K562 (cell line): ENCODE data around the gene GCHFR. TPM values are rescaled to one million over a fixed set of nuclear protein-coding genes. Genes with fewer than 3 reads are reported as not detected.

Source experiments
- ATF1 ChIP-seq, 2 experiments: fragments of 450-650 bp in 1 of 2; IDR thresholded peaks; 2 replicates each; pipeline ENCODE4 v1.6.1; 2016; ENCODE audit warnings: missing compliant biosample characterization in 1 of 2, missing genetic modification characterization in 1 of 2
- BRF2 ChIP-seq: IDR thresholded peaks from 3 replicates; pipeline ENCODE4 v1.6.1; 2011; ENCODE audit warnings: borderline replicate concordance, mild to moderate bottlenecking; ENCODE audit not compliant: insufficient read length, insufficient read depth
- CBFA2T3 ChIP-seq: fragments of 450-650 bp; IDR thresholded peaks from 2 replicates; pipeline ENCODE4 v1.6.1; 2017
- CCAR2 ChIP-seq: fragments of 200-400 bp; formaldehyde crosslinking; IDR thresholded peaks from 2 replicates; pipeline ENCODE4 v1.6.1; 2017; ENCODE audit warnings: mild to moderate bottlenecking, low read depth, low read length
- ELK1 ChIP-seq: sonication (generic); formaldehyde crosslinking; IDR thresholded peaks from 2 replicates; pipeline ENCODE4 v1.8.1; 2022; ENCODE audit warnings: missing genetic modification reagents
- MAFG ChIP-seq: fragments of 450-650 bp; conservative IDR thresholded peaks from 2 replicates; pipeline ENCODE4 v1.6.1; 2016; ENCODE audit warnings: missing genetic modification characterization, missing compliant biosample characterization
- MBD2 ChIP-seq: sonication (generic); IDR thresholded peaks from 2 replicates; pipeline ENCODE4 v1.6.1; 2016; ENCODE audit warnings: low read depth, borderline replicate concordance
- NCOA1 ChIP-seq: fragments of 450-650 bp; IDR thresholded peaks from 2 replicates; pipeline ENCODE4 v1.6.1; 2016; ENCODE audit warnings: low read depth
- POU5F1 ChIP-seq: fragments of 150-350 bp; IDR thresholded peaks from 2 replicates; pipeline ENCODE4 v1.6.1; 2014; ENCODE audit warnings: borderline replicate concordance, low read length, low read depth, mild to moderate bottlenecking; ENCODE audit not compliant: partially characterized antibody
- RERE ChIP-seq: sonication (generic); formaldehyde crosslinking; IDR thresholded peaks from 2 replicates; pipeline ENCODE4 v1.8.0; 2023; ENCODE audit warnings: missing genetic modification reagents, mild to moderate bottlenecking, borderline replicate concordance
- RNF219 ChIP-seq: fragments of 250-450 bp; sonication (Bioruptor Pico); IDR thresholded peaks from 2 replicates; pipeline ENCODE4 v1.5.0; 2022; ENCODE audit warnings: mild to moderate bottlenecking
- SNRNP70 ChIP-seq: fragments of 200-400 bp; formaldehyde crosslinking; optimal IDR thresholded peaks from 2 replicates; pipeline ENCODE3; 2017; ENCODE audit warnings: low read depth, low read length
- SREBF2 ChIP-seq: sonication (generic); formaldehyde crosslinking; IDR thresholded peaks from 2 replicates; pipeline ENCODE4 v1.4.0; 2020; ENCODE audit warnings: mild to moderate bottlenecking, missing genetic modification reagents
- ZC3H8 ChIP-seq: fragments of 450-650 bp; IDR thresholded peaks from 2 replicates; pipeline ENCODE4 v1.6.1; 2017
- ZNF133 ChIP-seq: fragments of 250-450 bp; sonication (Bioruptor Pico); IDR thresholded peaks from 2 replicates; pipeline ENCODE4 v1.4.0; 2020; ENCODE audit warnings: mild to moderate bottlenecking
- ZNF197 ChIP-seq: fragments of 200-800 bp; sonication (Bioruptor generic); IDR thresholded peaks from 2 replicates; pipeline ENCODE4 v1.6.1; 2016; ENCODE audit warnings: low read depth, missing genetic modification characterization, missing compliant biosample characterization
- ZSCAN29 ChIP-seq: fragments of 450-650 bp; IDR thresholded peaks from 2 replicates; pipeline ENCODE4 v1.6.1; 2017
- polyA plus RNA-seq, 8 experiments: library from polyadenylated mRNA; depleted of rRNA in 4 of 8; stranded (reverse) in 5 of 8; unstranded in 3 of 8; fragments of >200 nt; fragmentation: Nextera tagmentation in 2 of 8; fragmentation: Illumina TruSeq in 1 of 8; extraction: Ambion mirVana in 2 of 8; extraction: Trizol in 1 of 8; gene quantifications; 2 replicates each; pipeline versions ENCODE4 v1.2.1 to v1.2.3, GENCODE V29; 2011 to 2014; ENCODE audit warnings: inconsistent platforms in 1 of 8, missing spikeins in 1 of 8
- total RNA-seq, 7 experiments: library from RNA; depleted of rRNA in 6 of 7; stranded (reverse); fragments of >200 nt in 6 of 7; fragmentation: Illumina TruSeq in 2 of 7; extraction: Trizol in 2 of 7; gene quantifications; 2 replicates each; pipeline versions ENCODE4 v1.2.1 to v1.2.3, GENCODE V29; 2011 to 2021; ENCODE audit warnings: low replicate concordance in 1 of 7

The GCHFR gene
- total and polyA plus RNA-seq, 9 of the 15 experiments (the other 6 are each of a cell fraction or from before 2014, with no cell fraction given) = 8.7 to 83.5 (median 20.8) TPM

GRCh38 chr15:40807028-40807887, 43.4 kb downstream of the GCHFR start, which contains the start of the genes DNAJC17 and ZFYVE19 (continued):
- no peak for TF ChIP-seq BRF2
- no peak for TF ChIP-seq ELK1 (CRISPR knock-in tag)
- TF ChIP-seq ZSCAN29 = no peak
- peak; percentile 83 for TF ChIP-seq POU5F1
- TF ChIP-seq MBD2 = peak; percentile 91
- no peak for TF ChIP-seq CBFA2T3
- TF ChIP-seq CCAR2 = no peak
- no peak for TF ChIP-seq ZNF133 (CRISPR knock-in tag)
- TF ChIP-seq SREBF2 (CRISPR knock-in tag) = no peak
- TF ChIP-seq RERE (CRISPR knock-in tag) = no peak
- no peak for TF ChIP-seq SNRNP70
- no peak for TF ChIP-seq ZNF197
- no peak for TF ChIP-seq ZC3H8
- no peak for TF ChIP-seq ATF1 (CRISPR knock-in tag; IDR thresholded peaks at IDR 0.05)
- TF ChIP-seq ATF1 (tag; IDR thresholded peaks at IDR 0.05) = peak; percentile 93
- no peak for TF ChIP-seq NCOA1
- TF ChIP-seq MAFG (tag) = no peak
- no peak for TF ChIP-seq RNF219
